GM21576 (cell line): ENCODE measurements around the gene PVALB.

ENCODE experiments used
- ATAC-seq: cut with Tn5 transposase; IDR thresholded peaks from one replicate; pipeline ENCODE4 v1.9.1; 2021; ENCODE audit warnings: mild to moderate bottlenecking, moderate library complexity; ENCODE audit not compliant: unreplicated experiment

PVALB gene, protein sequence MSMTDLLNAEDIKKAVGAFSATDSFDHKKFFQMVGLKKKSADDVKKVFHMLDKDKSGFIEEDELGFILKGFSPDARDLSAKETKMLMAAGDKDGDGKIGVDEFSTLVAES

GRCh38 chr22:36816636-36817524 lies at the start of gene PVALB:
Gene PVALB, minus strand, starts transcription at chr22:36817035. Its CDS starts 30 bp downstream, at chr22:36817005.
- no peak for ATAC-seq

- no peak for ATAC-seq
Observed at GRCh38 chr22:36865346-36865745, 48.5 kb upstream of the PVALB start.

DNA sequence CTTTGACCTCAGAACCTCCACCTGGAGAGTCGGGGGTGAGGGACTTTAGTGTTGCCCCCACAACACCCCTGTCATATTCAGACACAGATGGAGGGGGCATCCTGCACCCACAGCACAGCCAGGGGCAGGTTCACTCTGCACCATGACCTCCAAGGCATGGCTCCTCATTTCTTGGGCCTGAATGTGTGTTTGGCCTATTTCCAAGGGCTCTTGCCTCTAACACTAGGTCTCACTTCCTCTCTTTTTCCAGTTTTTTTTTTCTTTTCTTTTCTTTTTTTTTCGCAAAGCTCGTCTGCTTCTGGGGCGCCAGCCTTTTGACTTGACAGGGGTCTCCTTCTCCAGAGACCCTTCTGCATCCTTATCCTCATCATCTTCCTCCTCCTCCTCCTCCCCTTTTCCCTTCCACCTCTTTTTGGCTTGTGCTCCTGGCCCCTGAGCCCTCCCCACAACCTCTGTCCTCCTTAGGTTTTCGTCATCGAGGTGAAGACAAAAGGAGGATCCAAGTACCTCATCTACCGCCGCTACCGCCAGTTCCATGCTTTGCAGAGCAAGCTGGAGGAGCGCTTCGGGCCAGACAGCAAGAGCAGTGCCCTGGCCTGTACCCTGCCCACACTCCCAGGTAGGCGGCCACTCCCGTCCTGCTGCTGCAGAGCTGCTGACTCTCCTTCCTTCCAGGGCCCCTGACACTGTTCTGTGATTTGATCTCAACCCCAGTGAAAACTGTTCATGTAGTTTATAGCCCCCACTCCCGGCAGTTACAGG lies 47.8 kb upstream of the PVALB start:
- ATAC-seq, result no peak

DNA sequence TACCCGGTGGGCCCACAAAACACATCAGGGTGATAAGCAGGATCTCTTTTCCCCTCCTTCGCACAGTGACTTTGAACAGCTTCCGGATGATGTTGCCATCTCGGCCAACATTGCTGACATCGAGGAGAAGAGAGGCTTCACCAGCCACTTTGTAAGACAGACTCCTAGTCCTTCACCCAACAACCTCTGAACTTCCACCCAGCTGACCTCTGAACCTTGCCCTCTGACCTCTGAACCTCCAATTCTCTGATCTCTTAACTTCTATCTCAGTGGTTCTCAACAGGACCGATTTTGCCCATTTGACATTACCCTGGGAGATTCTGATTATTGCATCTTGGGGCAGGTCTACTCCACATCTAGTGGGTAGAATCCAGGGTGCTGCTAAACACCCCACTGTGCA lies 47.1 kb upstream of the PVALB start:
- ATAC-seq, result no peak

DNA sequence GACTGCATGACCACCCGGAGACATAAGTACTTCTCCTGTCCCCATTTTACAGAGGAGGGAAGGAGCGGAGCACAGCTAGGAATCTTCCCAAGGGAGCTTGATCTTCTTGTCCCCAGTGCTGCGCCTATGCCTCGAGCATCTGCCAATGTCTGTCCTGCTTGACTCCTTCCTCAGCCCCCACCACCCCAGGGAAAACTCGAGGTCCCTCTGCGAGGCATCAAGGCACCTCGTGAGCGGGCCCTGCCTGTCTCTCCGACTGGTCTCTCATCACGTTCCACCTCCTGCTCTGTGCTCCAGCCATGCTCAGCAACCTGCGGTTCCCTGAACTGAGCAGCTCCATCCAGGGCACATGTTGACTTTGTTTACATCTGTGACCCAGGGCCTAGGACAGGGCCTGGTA lies 46.4 kb upstream of the PVALB start:
- ATAC-seq, result no peak

DNA sequence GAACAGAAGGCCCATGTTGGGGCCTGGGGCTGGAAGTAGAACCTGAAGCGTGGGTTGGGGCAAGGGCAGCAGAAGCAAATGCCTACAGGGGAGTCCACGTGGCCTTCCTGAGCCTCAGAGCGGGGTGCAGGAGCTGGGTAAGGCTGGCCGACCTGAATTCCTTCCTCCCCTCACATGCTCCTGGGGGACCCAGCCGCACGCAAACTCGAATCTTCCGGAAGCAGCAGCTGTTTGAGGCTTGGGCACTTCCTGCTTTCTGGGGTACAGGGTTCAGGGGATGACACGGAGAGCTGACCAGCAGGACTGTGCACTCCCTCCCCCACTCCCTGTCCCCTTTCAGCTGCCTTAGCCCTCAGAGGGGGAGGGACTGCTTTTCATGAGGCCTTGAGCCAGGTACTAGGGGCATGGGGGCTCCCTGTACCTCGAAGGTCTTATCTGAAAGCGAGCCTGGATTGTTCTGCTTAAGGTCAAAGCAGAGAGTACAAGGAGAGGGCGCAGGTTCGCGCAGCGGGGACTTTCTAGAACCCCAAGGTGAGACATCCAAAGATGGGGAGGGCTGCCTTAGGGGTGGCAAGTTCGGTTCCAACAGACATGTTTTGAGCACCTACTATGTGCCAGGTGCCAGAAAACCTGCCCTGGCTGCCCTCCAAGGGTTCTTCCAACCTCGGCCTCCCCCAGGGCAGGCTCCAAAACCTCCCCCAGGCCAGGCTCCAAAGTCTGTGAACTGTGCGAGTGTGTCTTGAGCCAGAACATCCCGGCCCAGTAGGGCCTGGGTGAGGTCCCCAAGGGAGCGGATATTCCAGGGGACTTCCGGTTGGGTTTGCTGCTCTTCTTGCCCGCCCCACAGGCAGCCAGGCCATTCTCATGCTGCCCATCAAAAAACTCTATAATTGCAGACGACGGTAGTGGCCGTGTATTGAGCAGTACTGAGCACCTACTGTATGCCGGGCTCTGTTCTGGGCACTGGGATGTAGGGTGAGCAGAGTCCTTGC lies 45.7 kb upstream of the PVALB start:
- ATAC-seq, result no peak

GRCh38 chr22:36860821-36861659 lies 44.2 kb upstream of the PVALB start, which contains the start of gene NCF4:
Gene NCF4, plus strand, starts transcription at chr22:36861006. Its CDS starts 166 bp downstream, at chr22:36861172.
- ATAC-seq, result peak; percentile 52

GRCh38 chr22:36860438-36860820 lies 43.6 kb upstream of the PVALB start:
- no peak for ATAC-seq

- ATAC-seq, result no peak
Observed at GRCh38 chr22:36860017-36860416, 43.2 kb upstream of the PVALB start.

- no peak for ATAC-seq
Observed at GRCh38 chr22:36858966-36859365, 42.1 kb upstream of the PVALB start.

DNA sequence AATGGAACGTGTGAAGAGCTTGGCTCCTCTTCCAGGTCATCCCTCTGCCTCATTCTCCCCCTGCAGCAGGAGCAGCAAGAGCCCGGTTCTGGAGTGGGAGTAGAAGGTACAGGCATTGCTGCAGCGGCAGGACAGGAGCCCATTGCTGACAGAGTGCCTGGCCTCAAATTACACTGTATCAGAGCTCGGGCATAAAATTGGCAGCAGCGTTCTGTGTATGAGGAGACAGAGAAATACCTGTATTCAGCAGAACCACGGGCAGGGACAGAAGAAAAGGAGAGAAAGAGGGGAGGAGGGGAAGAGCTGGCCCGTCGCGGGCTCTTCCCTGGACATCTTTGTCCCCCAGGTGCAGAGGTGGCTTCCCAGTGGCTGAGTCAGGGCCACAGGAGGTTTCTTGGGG lies 41.3 kb upstream of the PVALB start:
- ATAC-seq, result no peak

DNA sequence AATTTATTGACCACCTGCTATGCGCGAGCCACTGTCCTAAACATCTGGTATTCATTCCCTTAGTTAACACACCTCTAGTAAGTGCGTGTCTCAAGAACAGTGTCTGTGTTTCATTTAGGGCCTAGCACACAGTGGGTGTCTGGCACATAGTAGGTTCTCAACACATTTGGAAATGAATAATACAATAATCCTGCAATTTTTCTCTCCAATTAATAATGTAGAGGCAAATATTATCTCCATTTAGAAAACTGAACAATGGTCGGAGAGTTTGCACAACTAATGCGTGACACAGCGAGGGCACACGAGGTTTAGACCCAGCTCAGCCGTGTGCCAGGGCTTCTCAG lies 39.9 kb upstream of the PVALB start:
- ATAC-seq, result no peak

DNA sequence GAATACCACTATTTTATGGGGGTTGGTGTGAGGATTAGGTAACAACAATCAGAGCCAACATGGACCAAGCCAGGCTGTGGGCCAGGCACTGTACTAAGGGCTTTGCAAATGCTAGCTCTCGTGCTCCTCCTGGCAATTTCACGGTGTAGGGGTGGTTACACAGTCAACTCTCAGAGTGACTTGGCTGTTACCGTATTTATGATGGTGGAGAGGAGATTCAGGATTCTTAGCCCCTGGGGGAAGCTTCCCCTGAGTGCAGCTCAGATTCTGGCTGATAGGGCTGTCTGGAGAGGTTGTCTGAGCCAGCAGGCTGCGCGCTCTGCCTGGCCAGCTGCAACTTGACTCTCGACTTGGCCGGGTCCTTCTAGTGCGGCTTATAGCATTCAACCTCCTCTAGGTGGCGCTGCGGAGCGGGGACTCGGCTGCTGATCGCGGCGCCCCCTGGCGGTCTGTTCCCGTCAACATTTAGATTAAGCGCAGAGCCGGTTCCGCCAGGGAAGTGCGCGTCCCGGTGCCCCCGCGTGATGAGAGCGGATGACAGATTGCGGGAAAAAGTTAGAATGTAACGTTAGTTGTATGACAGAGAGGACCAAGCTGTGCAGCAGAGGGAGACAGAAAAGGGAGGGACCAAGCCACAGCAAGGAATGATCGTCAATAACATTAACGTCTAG lies 39.4 kb upstream of the PVALB start:
- ATAC-seq, result no peak

DNA sequence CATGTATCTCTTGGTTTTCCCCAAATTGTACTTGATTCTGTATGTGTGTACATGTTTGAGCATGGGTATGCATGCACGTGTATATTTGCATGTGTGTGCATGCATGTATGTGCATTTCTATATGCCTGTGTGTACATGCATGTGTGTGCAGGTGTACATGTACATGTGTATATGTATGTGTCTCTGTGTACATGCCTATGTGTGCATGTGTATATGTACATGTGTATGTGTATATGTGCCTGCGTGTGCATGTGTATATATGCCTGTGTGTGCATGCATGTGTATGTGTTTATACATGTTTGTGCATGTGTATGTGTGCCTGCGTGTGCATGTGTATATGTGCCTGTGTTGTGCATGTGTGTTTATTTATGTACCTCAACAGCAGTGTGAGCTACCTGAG lies 38.6 kb upstream of the PVALB start:
- ATAC-seq, result no peak

DNA sequence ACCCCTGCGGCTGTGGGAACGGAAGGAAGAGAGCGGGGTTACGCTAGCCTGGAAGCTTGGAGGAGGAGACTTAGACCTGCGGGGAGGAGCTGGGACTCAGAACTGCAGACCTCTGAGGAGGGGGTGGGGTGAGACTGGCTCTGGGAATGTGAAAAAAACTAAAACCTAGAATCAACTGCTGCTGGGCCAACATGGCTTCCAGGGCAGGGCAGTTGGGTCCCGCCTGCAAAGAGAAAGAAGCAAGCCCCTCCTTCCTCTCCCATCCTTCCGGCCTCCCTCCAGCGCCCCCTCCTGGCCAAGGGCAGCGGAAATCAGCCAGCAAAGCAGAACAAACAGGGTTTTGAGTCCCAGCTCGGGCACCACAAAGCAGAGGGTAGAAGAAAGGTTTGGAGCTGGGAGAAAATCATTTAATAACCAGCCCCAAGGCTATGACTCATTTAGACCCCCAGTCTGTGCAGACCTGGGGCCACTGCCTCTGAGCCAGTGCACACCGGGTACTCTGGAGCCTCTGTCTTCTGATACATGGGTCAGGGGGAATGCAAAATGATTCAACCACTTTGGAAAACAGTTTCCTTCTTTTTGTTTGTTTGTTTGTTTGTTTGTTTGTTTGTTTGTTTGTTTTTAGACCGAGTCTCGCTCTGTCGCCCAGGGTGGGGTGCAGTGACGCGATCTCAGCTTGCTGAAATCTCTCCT lies 36.7 kb upstream of the PVALB start:
- ATAC-seq, result no peak

DNA sequence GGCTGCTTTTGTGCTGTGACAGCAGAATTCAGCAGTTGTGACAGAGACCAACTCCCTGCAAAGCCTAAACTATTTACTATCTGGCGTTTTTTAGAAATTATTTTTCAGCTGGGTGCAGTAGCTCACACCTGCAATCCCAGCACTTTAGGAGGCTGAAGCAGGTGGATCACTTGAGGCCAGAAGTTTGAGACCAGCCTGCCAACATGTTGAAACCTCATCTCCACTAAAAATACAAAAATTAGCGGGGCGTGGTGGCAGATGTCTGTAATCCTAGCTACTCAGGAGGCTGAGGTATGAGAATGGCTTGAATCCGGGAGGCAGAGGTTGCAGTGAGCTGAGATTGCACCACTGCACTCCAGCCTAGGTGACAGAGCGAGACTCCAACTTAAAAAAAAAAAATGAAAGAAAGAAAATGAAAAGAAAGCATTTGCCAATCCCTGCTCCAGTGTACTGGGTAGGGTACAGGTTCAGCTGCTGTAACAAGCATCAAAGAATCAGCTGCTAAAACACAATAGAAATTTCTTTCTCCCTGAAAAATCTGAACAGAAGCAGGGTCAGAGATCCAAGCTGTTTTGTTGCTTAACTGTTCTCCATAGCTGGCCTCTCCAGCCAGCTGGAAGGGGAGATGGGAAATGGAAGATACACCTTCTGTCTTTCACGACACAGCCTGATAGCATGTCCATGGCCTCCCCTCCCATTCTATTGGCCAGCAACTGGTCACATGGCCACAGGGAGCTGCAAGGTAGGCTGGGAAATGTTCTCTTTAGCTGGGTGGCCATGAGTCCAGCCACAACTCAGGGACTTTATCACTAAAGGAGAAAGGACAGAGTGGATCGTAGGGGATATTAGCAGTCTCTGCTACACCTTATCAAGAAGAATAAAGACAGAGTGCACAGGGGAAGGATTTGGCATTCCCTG lies 35.5 kb upstream of the PVALB start:
- ATAC-seq, result no peak

GRCh38 chr22:36850682-36851081 lies 33.8 kb upstream of the PVALB start:
- ATAC-seq, result no peak

DNA sequence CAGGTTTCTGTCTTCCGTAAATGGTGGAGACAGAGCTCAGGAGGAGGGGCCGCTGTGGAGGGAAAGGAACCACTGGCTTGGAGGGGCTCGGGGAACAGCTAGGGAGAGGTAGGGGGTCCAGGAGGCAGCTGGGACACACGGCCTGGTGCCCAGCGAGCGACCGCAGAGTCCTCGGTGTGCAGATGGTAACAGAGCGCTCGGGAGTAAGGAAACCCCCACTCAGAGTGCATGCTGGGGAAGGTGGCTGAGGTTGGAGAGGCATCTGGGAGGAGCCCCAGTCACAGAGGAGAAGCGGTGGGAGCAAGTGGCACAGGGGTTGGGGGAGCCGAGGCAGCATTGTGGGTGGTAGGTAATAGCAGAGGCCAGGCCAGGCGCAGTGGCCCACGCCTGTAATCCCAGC lies 33.2 kb upstream of the PVALB start:
- no peak for ATAC-seq
